K562 (cell line): Measurements from ENCODE around the gene MITF. TPM values are rescaled to one million over a fixed set of nuclear protein-coding genes. Genes with fewer than 3 reads are reported as not detected.

Experiments
- ATAC-seq: fragments of 200-7000 bp; cut with Tn5 transposase; 3 replicates; pipeline ENCODE4 v1.9.1; 2020; ENCODE audit warnings: moderate library complexity
- BruUV-seq: library from RNA; stranded (reverse); fragments of 400-500 nt; replicated peaks from 2 replicates; lab custom pipeline; 2021; lab: Mats Ljungman, UMichigan
- CTCF ChIA-PET: fragments of 300-600 bp; formaldehyde crosslinking; extraction: SDS; loops from one replicate; lab custom pipeline; 2021; ENCODE audit warnings: low intra/inter-chr PET ratio; lab: Yijun Ruan, JAX
- POLR2A ChIA-PET: fragments of 300-600, 350-650 bp; sonication (Branson Sonifier 250); formaldehyde crosslinking; extraction: SDS; loops from one replicate; lab custom pipeline; 2021; ENCODE audit warnings: antibody characterized with exemption, inconsistent platforms; lab: Yijun Ruan, JAX
- DNase-seq, 4 experiments: peaks; one replicate each; pipeline versions ENCODE4 v3.0.0 to v3.0.0-alpha.2; 2011 to 2018; ENCODE audit warnings: low spot score in 3 of 4, mixed read lengths in 3 of 4; ENCODE audit errors: extremely low read depth in 1 of 4
- FAIRE-seq: peaks from 2 replicates; lab custom pipeline; 2011; peaks lifted over from hg19 to GRCh38; lab: Jason Lieb, UNC
- H2AFZ ChIP-seq: 2 replicates; pipeline ENCODE4 v1.6.0; 2011; ENCODE audit warnings: low read depth, low read length, control low read depth, inconsistent platforms
- H3K27ac ChIP-seq: fragments of 200-600 bp; 3 replicates; pipeline ENCODE4 v1.8.0; 2011; ENCODE audit warnings: low read depth, mild to moderate bottlenecking, control low read depth, inconsistent platforms, low read length, moderate library complexity, mixed read lengths; ENCODE audit errors: extremely low read depth
- H3K27me3 ChIP-seq, 2 experiments: fragments of 300-600 bp in 1 of 2; 2 replicates in 1 of 2; 3 replicates in 1 of 2; pipeline versions ENCODE4 v1.6.0 to v1.8.0; 2011; ENCODE audit warnings: inconsistent platforms in 2 of 2, low read length in 2 of 2, mild to moderate bottlenecking in 1 of 2, mixed read lengths in 1 of 2, moderate library complexity in 1 of 2; ENCODE audit not compliant: control insufficient read depth in 2 of 2, insufficient read depth in 2 of 2
- H3K36me3 ChIP-seq: fragments of 300-600 bp; 3 replicates; pipeline ENCODE4 v1.8.0; 2011; ENCODE audit warnings: mild to moderate bottlenecking, low read length, inconsistent platforms; ENCODE audit not compliant: control insufficient read depth, insufficient read depth
- H3K4me1 ChIP-seq, 2 experiments: fragments of 200-600 bp in 1 of 2; replicated peaks in 1 of 2; 2 replicates in 1 of 2; 3 replicates in 1 of 2; pipeline versions ENCODE4 v1.5.1 to v1.8.0; 2011; ENCODE audit warnings: inconsistent platforms in 2 of 2, low read length in 2 of 2, mild to moderate bottlenecking in 1 of 2, mixed read lengths in 1 of 2, moderate library complexity in 1 of 2; ENCODE audit not compliant: control insufficient read depth in 2 of 2, insufficient read depth in 2 of 2
- H3K4me2 ChIP-seq: 2 replicates; pipeline ENCODE4 v1.6.1; 2011; ENCODE audit warnings: low read length, control low read depth, inconsistent platforms, mixed read lengths; ENCODE audit not compliant: insufficient read depth
- H3K4me3 ChIP-seq: fragments of 200-600 bp; sonication (generic), shearing (Covaris generic); 2 replicates; pipeline ENCODE4 v1.5.1; 2016; ENCODE audit warnings: control low read depth, inconsistent platforms
- H3K79me2 ChIP-seq: fragments of 200-600 bp; 3 replicates; pipeline ENCODE4 v1.8.0; 2011; ENCODE audit warnings: low read length, inconsistent platforms; ENCODE audit not compliant: control insufficient read depth, insufficient read depth
- H3K9ac ChIP-seq, 2 experiments: 2 replicates each; pipeline versions ENCODE4 v1.6.0 to v1.6.1; 2011; ENCODE audit warnings: low read depth in 2 of 2, low read length in 2 of 2, control low read depth in 1 of 2, inconsistent platforms in 1 of 2, mild to moderate bottlenecking in 1 of 2, mixed read lengths in 1 of 2; ENCODE audit not compliant: insufficient read depth in 1 of 2
- H3K9me1 ChIP-seq: one replicate; pipeline ENCODE4 v1.6.0; 2011; ENCODE audit warnings: inconsistent platforms, mild to moderate bottlenecking, low read length, moderate library complexity; ENCODE audit not compliant: control insufficient read depth, insufficient read depth
- H3K9me3 ChIP-seq: replicated peaks from 2 replicates; pipeline ENCODE4 v1.5.1; 2011; ENCODE audit warnings: low read depth, low read length, inconsistent platforms; ENCODE audit not compliant: control insufficient read depth, insufficient read depth
- H4K20me1 ChIP-seq: replicated peaks from 2 replicates; pipeline ENCODE4 v1.6.1; 2011; ENCODE audit warnings: low read length, inconsistent platforms, mixed read lengths; ENCODE audit not compliant: control insufficient read depth, insufficient read depth
- CBFA2T3 ChIP-seq: fragments of 450-650 bp; IDR thresholded peaks from 2 replicates; pipeline ENCODE4 v1.6.1; 2017
- FOSL1 ChIP-seq: fragments of 200-800 bp; sonication (Bioruptor generic); conservative IDR thresholded peaks from 2 replicates; pipeline ENCODE4 v1.6.1; 2016; ENCODE audit warnings: missing genetic modification characterization, missing compliant biosample characterization
- FOXA1 ChIP-seq: fragments of 450-650 bp; IDR thresholded peaks from 2 replicates; pipeline ENCODE4 v1.6.1; 2016; ENCODE audit warnings: mild to moderate bottlenecking, borderline replicate concordance
- JUND ChIP-seq, 2 experiments: IDR thresholded peaks; 2 replicates in 1 of 2; 3 replicates in 1 of 2; pipeline ENCODE4 v1.6.1; 2011; ENCODE audit warnings: borderline replicate concordance in 2 of 2, low read depth in 2 of 2, low read length in 2 of 2, improper control_type of control experiment in 1 of 2, missing biosample characterization in 1 of 2, missing genetic modification characterization in 1 of 2, missing genetic modification reagents in 1 of 2
- KDM1A ChIP-seq, 2 experiments: fragments of 450-650 bp; IDR thresholded peaks; 2 replicates each; pipeline ENCODE4 v1.6.1; 2016; ENCODE audit warnings: mild to moderate bottlenecking in 2 of 2
- MEIS2 ChIP-seq: fragments of 450-650 bp; IDR thresholded peaks from 2 replicates; pipeline ENCODE4 v1.6.1; 2014; ENCODE audit warnings: mild to moderate bottlenecking; ENCODE audit not compliant: partially characterized antibody
- ZSCAN32 ChIP-seq: fragments of 450-650 bp; formaldehyde crosslinking; IDR thresholded peaks from 2 replicates; pipeline ENCODE4 v1.4.0; 2020; ENCODE audit warnings: mild to moderate bottlenecking, moderate library complexity
- WGBS: fragments of 100-300 bp; shearing (Covaris generic); methylation state at CpG from one replicate; pipeline ENCODE4 v1.1.6; 2016; ENCODE audit warnings: low coverage, mixed read lengths; ENCODE audit not compliant: insufficient coverage; ENCODE audit errors: missing lambda C conversion rate; 5-methylcytosine and 5-hydroxymethylcytosine counted together
- in situ Hi-C: fragments of 300-500 bp; cut with MboI; formaldehyde crosslinking; loops from 4 replicates; pipeline ENCODE4 v1.15.0; 2018; ENCODE audit warnings: inconsistent platforms, mixed read lengths
- intact Hi-C: fragments of 100-400 bp; cut with micrococcal nuclease; formaldehyde crosslinking; loops from 2 replicates; pipeline ENCODE4 v1.14.2; 2022
- polyA plus RNA-seq, 8 experiments: library from polyadenylated mRNA; depleted of rRNA in 4 of 8; stranded (reverse) in 5 of 8; unstranded in 3 of 8; fragments of >200 nt; fragmentation: Nextera tagmentation in 2 of 8; fragmentation: Illumina TruSeq in 1 of 8; extraction: Ambion mirVana in 2 of 8; extraction: Trizol in 1 of 8; gene quantifications; 2 replicates each; pipeline versions ENCODE4 v1.2.1 to v1.2.3, GENCODE V29; 2011 to 2014; ENCODE audit warnings: inconsistent platforms in 1 of 8, missing spikeins in 1 of 8
- total RNA-seq, 7 experiments: library from RNA; depleted of rRNA in 6 of 7; stranded (reverse); fragments of >200 nt in 6 of 7; fragmentation: Illumina TruSeq in 2 of 7; extraction: Trizol in 2 of 7; gene quantifications; 2 replicates each; pipeline versions ENCODE4 v1.2.1 to v1.2.3, GENCODE V29; 2011 to 2021; ENCODE audit warnings: low replicate concordance in 1 of 7
- TF ChIP-seq, protein P1 (sequence below), 2 experiments: fragments of 450-650 bp in 1 of 2; sonication (generic) in 1 of 2; formaldehyde crosslinking in 1 of 2; IDR thresholded peaks in 1 of 2; conservative IDR thresholded peaks in 1 of 2; 2 replicates each; pipeline versions ENCODE4 v1.6.1 to v1.8.1; 2016 to 2023; ENCODE audit warnings: mild to moderate bottlenecking in 2 of 2, moderate library complexity in 2 of 2, inconsistent platforms in 1 of 2, missing genetic modification reagents in 1 of 2
- TF ChIP-seq, protein P2 (sequence below): sonication (generic); IDR thresholded peaks from 2 replicates; pipeline ENCODE4 v1.6.1; 2016
- TF ChIP-seq, protein P3 (sequence below): fragments of 450-650 bp; formaldehyde crosslinking; IDR thresholded peaks from 2 replicates; pipeline ENCODE4 v1.4.0; 2022; ENCODE audit warnings: mild to moderate bottlenecking, moderate library complexity
- TF ChIP-seq, protein P4 (sequence below): fragments of 450-650 bp; formaldehyde crosslinking; IDR thresholded peaks from 2 replicates; pipeline ENCODE4 v1.4.0; 2020; ENCODE audit warnings: mild to moderate bottlenecking, moderate library complexity

The MITF gene
- total and polyA plus RNA-seq, 9 of the 15 experiments (the other 6 are each of a cell fraction or from before 2014, with no cell fraction given), result 5.6 to 14.9 (median 11.1) TPM

DNA sequence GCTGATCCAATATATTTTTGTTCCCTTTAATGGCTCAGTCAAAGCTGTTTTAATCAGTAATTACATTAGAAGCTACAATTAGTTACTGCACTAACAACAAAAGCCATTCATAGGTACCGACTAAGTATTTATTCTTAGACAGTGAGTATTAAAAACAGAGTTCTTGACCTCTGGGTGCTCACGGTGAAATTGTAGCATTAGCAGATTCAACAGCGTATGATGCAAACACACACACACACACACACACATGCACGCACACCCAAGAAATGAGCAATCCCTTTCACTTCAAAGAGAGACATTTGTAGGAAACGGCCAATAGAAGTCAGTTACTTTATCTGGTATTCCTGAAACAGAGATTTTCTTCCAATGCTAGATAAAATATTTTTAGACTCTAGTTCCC, 27.0 kb upstream of the MITF start:
- H2AFZ ChIP-seq, result no peak overlapping the region
- ChIA-PET CTCF (no interaction called here), POLR2A (no interaction called here)
- BruUV-seq, result no TSS peak
- intact Hi-C loops, result no loop called here
- no peaks in the 10 kb centered on the region for H4K20me1 ChIP-seq
- H3K9ac ChIP-seq, result no peak overlapping the region
- H3K27ac ChIP-seq, result no peak overlapping the region
- H3K36me3 ChIP-seq, result no peaks in the 10 kb centered on the region
- in situ Hi-C loops, result no loop called here
- H3K4me1 ChIP-seq, result peaks cover 0 to 5% of the 10 kb centered on the region in 2 experiments; a peak in 4 of 5 replicates
- H3K27me3 ChIP-seq, result no peaks in the 10 kb centered on the region
- WGBS, result 53% methylated on average over 5 of the region's 5 CpGs
- DNase-seq (no peak), FAIRE-seq (no peak), ATAC-seq (no peak)
- TF ChIP-seq, protein P1, sequence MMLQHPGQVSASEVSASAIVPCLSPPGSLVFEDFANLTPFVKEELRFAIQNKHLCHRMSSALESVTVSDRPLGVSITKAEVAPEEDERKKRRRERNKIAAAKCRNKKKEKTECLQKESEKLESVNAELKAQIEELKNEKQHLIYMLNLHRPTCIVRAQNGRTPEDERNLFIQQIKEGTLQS (IDR thresholded peaks at IDR 0.05), result peak; percentile 22
- TF ChIP-seq, protein P1 (CRISPR knock-in tag; conservative IDR thresholded peaks at IDR 0.05), result no peak
- TF ChIP-seq ZSCAN32, result no peak
- no peaks in the 10 kb centered on the region for H3K9me3 ChIP-seq
- no peak overlapping the region for H3K4me2 ChIP-seq
- H3K79me2 ChIP-seq, result no peaks in the 10 kb centered on the region
- H3K9me1 ChIP-seq, result no peaks in the 10 kb centered on the region
- H3K4me3 ChIP-seq, result no peak overlapping the region

DNA sequence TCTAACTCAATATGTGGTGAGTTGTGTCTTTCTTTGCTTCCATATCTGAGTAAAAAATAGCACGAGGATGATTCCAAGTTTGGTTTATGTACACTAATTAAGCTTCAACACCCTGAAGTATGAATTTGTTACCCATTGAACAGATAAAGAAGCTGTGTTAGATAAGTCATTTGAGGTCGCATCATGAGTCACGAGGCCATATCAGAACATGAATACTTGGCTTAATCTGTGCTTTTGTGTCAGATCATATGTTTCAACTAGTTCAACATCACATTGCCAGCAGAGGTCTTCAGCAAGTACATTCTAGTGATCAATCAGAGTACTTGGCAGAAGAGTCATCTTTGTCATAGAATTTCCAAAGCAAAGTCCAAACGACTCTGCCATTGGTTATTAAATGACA, 26.3 kb upstream of the MITF start:
- no peaks in the 10 kb centered on the region for H3K27me3 ChIP-seq
- H2AFZ ChIP-seq, result peak overlapping the region; percentile 49; the same call in 1 of the 2 replicates
- no peak overlapping the region for H3K4me3 ChIP-seq
- DNase-seq (peak in 1 of 4 experiments; percentile 7), ATAC-seq (no peak), FAIRE-seq (peak; percentile 77)
- H3K27ac ChIP-seq, result no peak overlapping the region
- no peaks in the 10 kb centered on the region for H3K36me3 ChIP-seq
- POLR2A ChIA-PET, result no interaction called here
- in situ Hi-C loops, result no loop called here
- no peaks in the 10 kb centered on the region for H3K9me1 ChIP-seq
- H3K9ac ChIP-seq, result no peak overlapping the region
- H3K79me2 ChIP-seq, result no peaks in the 10 kb centered on the region
- no peaks in the 10 kb centered on the region for H4K20me1 ChIP-seq
- WGBS, result 14% methylated on average over 4 of the region's 4 CpGs
- intact Hi-C loops, result no loop called here
- BruUV-seq, result no TSS peak
- H3K4me1 ChIP-seq, result peaks cover 0 to 5% of the 10 kb centered on the region in 2 experiments; a peak in 4 of 5 replicates
- CTCF ChIA-PET, result no interaction called here
- no peak overlapping the region for H3K4me2 ChIP-seq
- no peaks in the 10 kb centered on the region for H3K9me3 ChIP-seq
- TF ChIP-seq JUND (IDR thresholded peaks at IDR 0.05; ENCODE audit: borderline replicate concordance, low read depth, low read length) (peak; percentile 35; the same call in 1 of the 2 replicates), JUND (tag; IDR thresholded peaks at IDR 0.05; ENCODE audit: borderline replicate concordance, low read depth, low read length) (peak; percentile 54; the same call in 2 of the 3 replicates), FOSL1 (tag) (peak; percentile 81), CBFA2T3 (peak; percentile 44; the same call in 1 of the 2 replicates), FOXA1 (no peak), MEIS2 (peak; percentile 44), KDM1A (IDR thresholded peaks at IDR 0.05) (peak; percentile 50 to 67; a peak in 3 of 4 replicates)
- TF ChIP-seq, protein P2, sequence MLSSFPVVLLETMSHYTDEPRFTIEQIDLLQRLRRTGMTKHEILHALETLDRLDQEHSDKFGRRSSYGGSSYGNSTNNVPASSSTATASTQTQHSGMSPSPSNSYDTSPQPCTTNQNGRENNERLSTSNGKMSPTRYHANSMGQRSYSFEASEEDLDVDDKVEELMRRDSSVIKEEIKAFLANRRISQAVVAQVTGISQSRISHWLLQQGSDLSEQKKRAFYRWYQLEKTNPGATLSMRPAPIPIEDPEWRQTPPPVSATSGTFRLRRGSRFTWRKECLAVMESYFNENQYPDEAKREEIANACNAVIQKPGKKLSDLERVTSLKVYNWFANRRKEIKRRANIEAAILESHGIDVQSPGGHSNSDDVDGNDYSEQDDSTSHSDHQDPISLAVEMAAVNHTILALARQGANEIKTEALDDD, result peak; percentile 81
- TF ChIP-seq, protein P3, sequence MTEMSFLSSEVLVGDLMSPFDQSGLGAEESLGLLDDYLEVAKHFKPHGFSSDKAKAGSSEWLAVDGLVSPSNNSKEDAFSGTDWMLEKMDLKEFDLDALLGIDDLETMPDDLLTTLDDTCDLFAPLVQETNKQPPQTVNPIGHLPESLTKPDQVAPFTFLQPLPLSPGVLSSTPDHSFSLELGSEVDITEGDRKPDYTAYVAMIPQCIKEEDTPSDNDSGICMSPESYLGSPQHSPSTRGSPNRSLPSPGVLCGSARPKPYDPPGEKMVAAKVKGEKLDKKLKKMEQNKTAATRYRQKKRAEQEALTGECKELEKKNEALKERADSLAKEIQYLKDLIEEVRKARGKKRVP (CRISPR knock-in tag), result no peak
- TF ChIP-seq, protein P4, sequence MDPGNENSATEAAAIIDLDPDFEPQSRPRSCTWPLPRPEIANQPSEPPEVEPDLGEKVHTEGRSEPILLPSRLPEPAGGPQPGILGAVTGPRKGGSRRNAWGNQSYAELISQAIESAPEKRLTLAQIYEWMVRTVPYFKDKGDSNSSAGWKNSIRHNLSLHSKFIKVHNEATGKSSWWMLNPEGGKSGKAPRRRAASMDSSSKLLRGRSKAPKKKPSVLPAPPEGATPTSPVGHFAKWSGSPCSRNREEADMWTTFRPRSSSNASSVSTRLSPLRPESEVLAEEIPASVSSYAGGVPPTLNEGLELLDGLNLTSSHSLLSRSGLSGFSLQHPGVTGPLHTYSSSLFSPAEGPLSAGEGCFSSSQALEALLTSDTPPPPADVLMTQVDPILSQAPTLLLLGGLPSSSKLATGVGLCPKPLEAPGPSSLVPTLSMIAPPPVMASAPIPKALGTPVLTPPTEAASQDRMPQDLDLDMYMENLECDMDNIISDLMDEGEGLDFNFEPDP (CRISPR knock-in tag), result no peak
